ENCODE data around the gene CC2D2A. TPM values are rescaled to one million over a fixed set of nuclear protein-coding genes. Genes with fewer than 3 reads are reported as not detected.

Gene CC2D2A
- 20.5 and 22.5 TPM in 2 replicates for total RNA-seq

GRCh38 chr4:15469402-15470127 is at the start of gene CC2D2A:
TSS of gene CC2D2A (plus strand) at chr4:15469882. CDS start at chr4:15475933, 6,051 bp downstream.

GRCh38 chr4:15427701-15428100 is 42.0 kb upstream of the CC2D2A start, which contains the start of gene C1QTNF7:
TSS of gene C1QTNF7 (plus strand) at chr4:15428033. CDS start at chr4:15435744, 7,711 bp downstream.

Other genes starting within 250 kb of the CC2D2A start
- gene C1QTNF7, start 41.8 kb upstream of the CC2D2A start, total RNA-seq: 0.12 and 0.33 TPM in 2 replicates
- gene FBXL5, start 185.5 kb downstream of the CC2D2A start, total RNA-seq: 127 and 136 TPM in 2 replicates
- gene FAM200B, start 211.9 kb downstream of the CC2D2A start, total RNA-seq: 12.3 and 19.5 TPM in 2 replicates
- 2.7 and 3.1 TPM in 2 replicates for gene BST1, start 233.2 kb downstream of the CC2D2A start, total RNA-seq

All from uterine smooth muscle cell (primary cell).